Right lobe of liver (tissue), 4 donors: ENCODE data around the gene SLC15A1.

Experiments
- CTCF ChIP-seq, 4 donors: fragments of 200-600 bp in 3 of 4; fragments of 450-650 bp in 1 of 4; IDR thresholded peaks; one replicate each; pipeline versions ENCODE4 v1.5.1 to v1.8.0; 2016 to 2022; ENCODE audit warnings: antibody characterized with exemption in 4 of 4, mild to moderate bottlenecking in 2 of 4
- POLR2A ChIP-seq: fragments of 450-650 bp; IDR thresholded peaks from one replicate; pipeline ENCODE4 v1.6.1; 2017; ENCODE audit warnings: antibody characterized with exemption, mild to moderate bottlenecking
- donor health status: DM: no; HTN: no; CAD: no.
- donor health status: DM: no; HTN: no; CAD: no.
- donor health status: DM: no; HTN: yes; CAD: no.

GRCh38 chr13:98729658-98730057, 22.8 kb downstream of the SLC15A1 start:
- TF ChIP-seq CTCF (IDR thresholded peaks at IDR 0.05) = no peak
- no peak for TF ChIP-seq POLR2A
